SK-N-SH treated with all-trans-retinoic acid at 6 μM for 48 hours (cell line): ENCODE results near the gene TMEM59.
"Not testable (repeated sequence)": the region's sequence is repeated elsewhere in the genome, so short reads cannot be mapped to it uniquely, and the experiment has no call there.

Source experiments
- ATAC-seq: fragments of 200-7000 bp; cut with Tn5 transposase; 3 replicates; pipeline ENCODE4 v1.9.1; 2020; ENCODE audit warnings: mild to moderate bottlenecking, moderate library complexity
- ARNTL ChIP-seq: fragments of 450-650 bp; formaldehyde crosslinking; IDR thresholded peaks from 2 replicates; pipeline ENCODE4 v1.5.0; 2020; ENCODE audit warnings: low read depth, mild to moderate bottlenecking, moderate library complexity, borderline replicate concordance
- BACH2 ChIP-seq: fragments of 250-450 bp; sonication (Bioruptor Pico); IDR thresholded peaks from 2 replicates; pipeline ENCODE4 v1.9.0; 2021; ENCODE audit warnings: mild to moderate bottlenecking, borderline replicate concordance
- CSDC2 ChIP-seq: fragments of 250-450 bp; sonication (Bioruptor Pico); IDR thresholded peaks from 2 replicates; pipeline ENCODE4 v1.5.0; 2020; ENCODE audit warnings: mild to moderate bottlenecking, moderate library complexity
- CSRNP3 ChIP-seq: fragments of 250-450 bp; sonication (Bioruptor Pico); IDR thresholded peaks from 2 replicates; pipeline ENCODE4 v1.5.1; 2021; ENCODE audit warnings: mild to moderate bottlenecking, moderate library complexity
- ESRRG ChIP-seq: fragments of 250-450 bp; sonication (Bioruptor Pico); IDR thresholded peaks from 2 replicates; pipeline ENCODE4 v1.6.1; 2021; ENCODE audit warnings: mild to moderate bottlenecking
- GLIS3 ChIP-seq: fragments of 250-450 bp; sonication (Bioruptor Pico); IDR thresholded peaks from 2 replicates; pipeline ENCODE4 v1.5.0; 2020; ENCODE audit warnings: mild to moderate bottlenecking, moderate library complexity
- ISL1 ChIP-seq: fragments of 250-450 bp; sonication (Bioruptor Pico); IDR thresholded peaks from 2 replicates; pipeline ENCODE4 v2.1.2; 2022; ENCODE audit warnings: mild to moderate bottlenecking, moderate library complexity
- OSR1 ChIP-seq: fragments of 250-450 bp; sonication (Bioruptor Pico); IDR thresholded peaks from 2 replicates; pipeline ENCODE4 v1.8.0; 2022; ENCODE audit warnings: moderate library complexity, mild to moderate bottlenecking, inconsistent platforms
- PATZ1 ChIP-seq: fragments of 250-450 bp; sonication (Bioruptor Pico); IDR thresholded peaks from 2 replicates; pipeline ENCODE4 v1.8.0; 2020; ENCODE audit warnings: mild to moderate bottlenecking, moderate library complexity, borderline replicate concordance
- POU6F1 ChIP-seq: fragments of 250-450 bp; sonication (Bioruptor Pico); IDR thresholded peaks from 2 replicates; pipeline ENCODE4 v1.8.0; 2021; ENCODE audit warnings: low read depth, mild to moderate bottlenecking, moderate library complexity, borderline replicate concordance
- PPARA ChIP-seq: fragments of 250-450 bp; sonication (Bioruptor Pico); IDR thresholded peaks from 2 replicates; pipeline ENCODE4 v1.5.0; 2020; ENCODE audit warnings: mild to moderate bottlenecking, borderline replicate concordance
- RARB ChIP-seq: fragments of 250-450 bp; sonication (Bioruptor Pico); IDR thresholded peaks from 2 replicates; pipeline ENCODE4 v1.8.0; 2021; ENCODE audit warnings: mild to moderate bottlenecking, moderate library complexity
- SNAI2 ChIP-seq: fragments of 250-450 bp; sonication (Bioruptor Pico); IDR thresholded peaks from 2 replicates; pipeline ENCODE4 v1.5.0; 2020; ENCODE audit warnings: mild to moderate bottlenecking, moderate library complexity
- TCF4 ChIP-seq: fragments of 250-450 bp; sonication (Bioruptor Pico); IDR thresholded peaks from 2 replicates; pipeline ENCODE4 v1.8.0; 2021; ENCODE audit warnings: mild to moderate bottlenecking, moderate library complexity, borderline replicate concordance
- ZFP3 ChIP-seq: fragments of 250-450 bp; sonication (Bioruptor Pico); IDR thresholded peaks from 2 replicates; pipeline ENCODE4 v1.5.0; 2020; ENCODE audit warnings: mild to moderate bottlenecking, moderate library complexity
- ZFP30 ChIP-seq: fragments of 450-650 bp; formaldehyde crosslinking; IDR thresholded peaks from 2 replicates; pipeline ENCODE4 v1.5.0; 2022; ENCODE audit warnings: mild to moderate bottlenecking, moderate library complexity
- ZNF565 ChIP-seq: fragments of 450-650 bp; formaldehyde crosslinking; conservative IDR thresholded peaks from 2 replicates; pipeline ENCODE4 v1.5.0; 2020; ENCODE audit warnings: low read depth, mild to moderate bottlenecking, moderate library complexity
- ZNF70 ChIP-seq: fragments of 450-650 bp; formaldehyde crosslinking; IDR thresholded peaks from 2 replicates; pipeline ENCODE4 v1.5.0; 2020; ENCODE audit warnings: mild to moderate bottlenecking, moderate library complexity

Gene TMEM59

GRCh38 chr1:54006508-54006907 is 46.5 kb downstream of the TMEM59 start (continued):
- no peak for TF ChIP-seq POU6F1 (CRISPR knock-in tag)
- TF ChIP-seq, all 23 proteins: peak for 0

GRCh38 chr1:54004481-54005049 is 48.4 kb downstream of the TMEM59 start:
- TF ChIP-seq CSRNP3 (CRISPR knock-in tag) (no peak), RARB (CRISPR knock-in tag) (no peak), PATZ1 (CRISPR knock-in tag) (no peak), PPARA (CRISPR knock-in tag) (no peak), TCF4 (CRISPR knock-in tag) (no peak), ESRRG (CRISPR knock-in tag) (no peak), ISL1 (CRISPR knock-in tag) (no peak), ARNTL (CRISPR knock-in tag) (no peak), OSR1 (CRISPR knock-in tag) (no peak), ZNF565 (no peak), ZFP30 (no peak), BACH2 (no peak), GLIS3 (CRISPR knock-in tag) (no peak), POU6F1 (CRISPR knock-in tag) (no peak), SNAI2 (CRISPR knock-in tag) (no peak), CSDC2 (CRISPR knock-in tag) (no peak)
- no peak for ATAC-seq

GRCh38 chr1:54003750-54004480 is 49.1 kb downstream of the TMEM59 start:
- ATAC-seq: not testable (repeated sequence)

GRCh38 chr1:54003249-54003646 is 49.8 kb downstream of the TMEM59 start:
- TF ChIP-seq BACH2: no peak
- TF ChIP-seq PATZ1 (CRISPR knock-in tag): no peak
- TF ChIP-seq PPARA (CRISPR knock-in tag): no peak
- TF ChIP-seq ZFP3 (CRISPR knock-in tag): no peak
- no peak for TF ChIP-seq RARB (CRISPR knock-in tag)
- no peak for TF ChIP-seq ZNF70 (CRISPR knock-in tag)
- no peak for TF ChIP-seq ESRRG (CRISPR knock-in tag)
- TF ChIP-seq CSRNP3 (CRISPR knock-in tag): no peak
- TF ChIP-seq CSDC2 (CRISPR knock-in tag): no peak
- TF ChIP-seq OSR1 (CRISPR knock-in tag): no peak
- no peak for TF ChIP-seq GLIS3 (CRISPR knock-in tag)
- no peak for TF ChIP-seq ZFP30
- no peak for ATAC-seq
